Measurements from ENCODE around the gene ADAMTS14.
"Not testable (repeated sequence)": the region's sequence is repeated elsewhere in the genome, so short reads cannot be mapped to it uniquely, and the experiment has no call there.

Gene ADAMTS14

DNA sequence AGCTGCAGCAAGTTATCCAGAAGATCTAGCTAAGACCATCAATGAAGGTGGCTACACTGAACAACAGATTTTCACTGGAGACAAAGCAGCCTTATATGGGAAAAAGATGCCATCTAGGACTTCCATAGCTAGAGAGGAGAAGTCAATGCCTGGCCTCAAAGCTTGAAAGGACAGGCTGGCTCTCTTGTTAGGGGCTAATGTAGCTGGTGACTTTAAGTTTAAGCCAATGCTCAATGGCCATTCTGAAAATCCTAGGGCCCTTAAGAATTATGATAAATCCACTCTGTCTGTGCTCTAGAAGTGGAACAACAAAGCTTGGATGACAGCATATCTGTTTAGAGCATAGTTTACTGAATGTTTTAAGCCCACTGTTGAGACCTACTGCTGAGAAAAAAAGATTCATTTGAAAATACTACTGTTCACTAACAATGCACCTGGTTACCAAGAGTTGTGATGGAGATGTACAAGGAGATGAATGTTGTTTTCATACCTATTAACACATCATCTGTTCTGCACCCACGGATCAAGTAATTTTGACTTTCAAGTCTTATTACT, 13.6 kb upstream of the ADAMTS14 start:
- no peak for DNase-seq (ENCODE audit: low read depth in 3 of 3)

DNA sequence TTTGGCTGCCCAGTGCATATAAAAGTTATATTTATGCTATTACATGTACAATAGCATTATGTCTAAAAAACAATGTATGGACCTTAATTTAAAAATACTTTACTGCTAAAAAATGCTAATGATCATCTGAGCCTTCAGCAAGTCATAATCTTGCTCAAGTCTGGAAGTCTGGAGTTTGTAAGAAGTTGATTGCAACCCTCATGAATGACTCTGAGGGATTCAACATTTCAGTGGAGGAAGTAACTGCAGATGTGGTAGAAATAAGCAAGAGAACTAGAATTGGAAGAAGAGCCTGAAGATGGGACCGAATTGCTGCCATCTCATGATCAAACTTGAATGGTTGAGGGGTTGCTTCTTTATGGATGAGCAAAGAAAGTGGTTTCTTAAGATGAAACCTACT, 13.0 kb upstream of the ADAMTS14 start:
- no peak for DNase-seq (ENCODE audit: low read depth in 3 of 3)

DNA sequence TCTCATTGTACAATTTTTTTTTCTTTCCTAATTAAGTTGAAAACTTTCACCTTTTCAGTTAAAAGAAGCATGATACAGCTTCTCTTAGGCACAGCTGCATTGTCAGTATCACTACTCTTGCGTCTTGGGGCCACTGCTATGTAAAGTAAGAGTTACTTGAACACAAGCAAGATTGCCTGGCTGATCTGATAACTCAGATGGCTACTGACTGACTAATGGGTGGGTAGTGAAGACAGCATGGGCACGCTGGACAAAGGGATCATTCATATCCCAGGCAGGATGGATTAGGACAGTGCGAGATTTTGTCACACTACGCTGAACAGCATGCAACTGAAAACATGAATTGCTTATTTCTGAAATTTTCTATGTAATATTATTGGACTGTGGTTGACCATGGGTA, 11.6 kb upstream of the ADAMTS14 start:
- DNase-seq (ENCODE audit: low read depth in 3 of 3): no peak

DNA sequence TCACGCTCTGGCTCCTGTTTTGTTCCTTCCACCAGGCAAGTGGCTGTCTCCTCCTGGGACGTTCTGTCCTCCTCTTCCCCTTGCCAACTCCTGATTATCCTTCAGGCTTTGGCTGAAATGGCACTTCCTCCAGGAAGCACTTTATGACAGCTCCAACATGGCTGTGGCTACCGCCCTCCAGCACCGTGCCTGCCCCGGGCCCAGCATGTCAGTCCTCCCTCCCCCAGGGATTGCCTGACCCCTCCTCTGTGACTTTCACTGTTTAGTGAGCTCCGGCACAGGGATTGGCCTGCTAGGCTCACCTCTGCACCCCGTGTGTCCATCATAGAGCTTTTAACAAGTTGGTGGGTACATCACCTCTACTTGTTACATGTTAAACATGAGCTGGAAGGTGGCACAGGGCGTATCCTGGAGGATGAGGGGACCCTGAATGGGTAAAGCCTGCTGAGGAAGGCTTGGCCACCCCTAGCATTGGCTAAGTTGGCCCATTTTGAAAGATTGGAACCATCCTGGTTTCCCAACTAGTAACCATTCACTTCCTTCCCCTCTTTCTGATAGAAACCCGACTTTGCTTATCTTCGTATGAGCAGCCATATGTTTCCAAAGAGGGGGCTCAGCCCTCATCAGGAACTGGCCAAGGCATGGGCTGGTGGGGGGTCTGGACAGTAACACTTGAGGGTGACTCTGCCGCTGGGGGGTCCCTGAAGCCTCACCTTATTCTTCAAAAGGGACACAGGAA, 10.5 kb upstream of the ADAMTS14 start:
- DNase-seq (ENCODE audit: low read depth in 3 of 3): no peak

GRCh38 chr10:70662362-70663220, 9.7 kb upstream of the ADAMTS14 start:
- no peak for DNase-seq (ENCODE audit: low read depth in 3 of 3)

GRCh38 chr10:70663458-70664409, 8.6 kb upstream of the ADAMTS14 start:
- not testable (repeated sequence) for DNase-seq (ENCODE audit: low read depth in 3 of 3)

DNA sequence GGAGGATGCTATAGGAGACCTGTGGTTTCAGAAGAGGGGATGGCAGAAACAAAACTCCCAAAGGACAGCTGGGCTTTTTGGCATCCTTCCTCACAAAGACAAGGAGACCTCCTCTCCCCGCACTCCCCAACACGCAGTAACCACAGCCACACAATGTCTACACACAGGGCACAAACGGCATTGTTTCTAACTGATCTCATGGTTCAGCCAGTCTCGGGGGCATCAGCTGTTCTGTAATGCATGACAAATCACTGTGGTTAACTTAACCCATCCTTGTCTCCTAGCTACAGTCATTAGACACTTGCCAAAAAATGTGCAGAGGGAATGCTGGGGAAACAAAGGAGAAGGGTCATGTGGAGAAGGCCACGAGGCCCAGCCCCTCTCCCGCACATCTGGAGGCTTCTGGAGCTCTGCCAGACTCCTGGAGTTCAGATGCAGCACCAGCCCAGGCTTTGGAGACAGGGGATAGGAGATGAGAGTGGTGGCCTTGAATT, 7.6 kb upstream of the ADAMTS14 start:
- DNase-seq (ENCODE audit: low read depth in 3 of 3): no peak

DNA sequence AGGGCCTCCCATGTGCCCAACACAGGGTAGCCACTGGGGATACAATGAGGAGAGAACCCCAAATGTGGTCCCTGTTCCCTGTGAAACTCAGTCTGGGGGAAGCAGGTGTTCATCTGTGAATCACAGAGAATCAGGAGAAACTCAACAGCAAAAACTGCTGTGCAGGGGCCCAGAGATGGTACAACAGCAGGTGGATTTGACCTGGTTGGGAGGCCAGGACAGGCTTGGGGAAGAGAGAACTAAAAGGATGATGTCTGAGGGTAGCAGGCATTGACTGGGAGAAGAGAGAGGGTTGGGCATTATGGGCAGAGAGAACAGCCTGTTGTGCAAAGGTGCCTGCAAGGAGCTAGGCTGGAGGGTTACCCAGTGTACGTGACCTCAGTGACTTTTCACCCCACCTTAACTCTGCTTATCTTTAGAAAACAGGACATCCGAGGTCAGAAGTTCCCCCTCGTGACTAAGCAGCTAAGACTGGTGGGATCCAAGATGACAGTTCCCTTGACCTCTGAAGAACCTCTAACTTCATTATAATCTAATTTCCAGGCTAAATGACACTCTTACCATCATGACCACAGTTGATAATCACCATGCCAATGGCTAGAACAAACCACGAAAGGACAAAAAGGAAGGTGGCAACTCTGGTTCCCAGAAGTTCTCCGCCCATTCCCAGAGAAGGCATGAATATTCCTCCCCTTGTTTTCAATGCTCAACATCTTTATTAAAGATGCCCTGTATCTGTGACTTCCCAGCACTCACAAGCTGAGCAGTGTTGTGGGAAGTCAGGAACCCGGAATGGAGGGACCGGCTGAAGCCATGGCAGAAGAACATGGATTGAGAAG, 5.1 kb upstream of the ADAMTS14 start:
- no peak for DNase-seq (ENCODE audit: low read depth in 3 of 3)

GRCh38 chr10:70667818-70668217, 4.5 kb upstream of the ADAMTS14 start:
- DNase-seq (ENCODE audit: low read depth in 3 of 3): not testable (repeated sequence)

DNA sequence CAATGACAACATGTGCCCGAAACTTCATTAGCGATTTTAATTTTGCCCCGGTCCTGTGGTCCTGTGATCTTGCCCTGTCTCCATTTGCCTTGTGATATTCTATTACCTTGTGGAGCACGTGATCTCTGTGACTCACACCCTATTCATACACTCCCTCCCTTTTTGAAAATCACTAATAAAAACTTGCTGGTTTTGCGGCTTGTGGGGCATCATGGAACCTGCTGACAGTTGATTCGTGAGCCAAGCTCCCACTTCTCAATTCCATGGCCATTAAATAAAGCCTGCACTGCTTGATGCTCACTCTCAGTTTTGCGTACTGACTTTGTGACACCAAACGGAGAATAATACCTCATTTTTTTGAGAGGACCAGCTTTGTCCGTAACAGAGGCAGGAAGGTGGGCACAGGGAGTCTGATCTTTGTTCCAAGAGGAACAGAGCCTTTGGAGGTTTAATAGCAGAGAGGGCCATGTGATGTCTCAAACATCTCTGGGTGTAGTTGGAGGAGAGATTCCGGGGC, 3.8 kb upstream of the ADAMTS14 start:
- DNase-seq (ENCODE audit: low read depth in 3 of 3): no peak

DNA sequence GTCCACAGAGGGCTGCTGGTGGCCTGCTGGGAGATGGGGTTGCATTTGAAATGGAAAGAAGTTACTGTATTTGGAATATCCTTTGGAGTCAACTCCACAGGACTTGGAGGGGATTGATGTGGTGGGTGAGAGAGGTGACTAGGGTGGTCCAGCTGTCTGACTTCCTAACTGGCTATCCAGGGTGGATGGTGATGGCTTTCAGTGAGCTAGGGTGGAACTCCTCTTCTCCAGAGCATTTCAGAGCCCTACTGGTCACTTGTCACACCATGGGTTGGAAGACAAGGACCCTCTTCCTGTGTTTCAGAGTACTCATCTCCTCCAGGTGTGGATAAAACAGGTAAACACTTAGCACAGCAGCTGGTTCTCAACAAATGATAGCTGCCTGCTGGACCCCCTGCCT, 3.3 kb upstream of the ADAMTS14 start:
- no peak for DNase-seq (ENCODE audit: low read depth in 3 of 3)

GRCh38 chr10:70669732-70670317, 2.5 kb upstream of the ADAMTS14 start:
- DNase-seq (ENCODE audit: low read depth in 3 of 3): no peak

DNA sequence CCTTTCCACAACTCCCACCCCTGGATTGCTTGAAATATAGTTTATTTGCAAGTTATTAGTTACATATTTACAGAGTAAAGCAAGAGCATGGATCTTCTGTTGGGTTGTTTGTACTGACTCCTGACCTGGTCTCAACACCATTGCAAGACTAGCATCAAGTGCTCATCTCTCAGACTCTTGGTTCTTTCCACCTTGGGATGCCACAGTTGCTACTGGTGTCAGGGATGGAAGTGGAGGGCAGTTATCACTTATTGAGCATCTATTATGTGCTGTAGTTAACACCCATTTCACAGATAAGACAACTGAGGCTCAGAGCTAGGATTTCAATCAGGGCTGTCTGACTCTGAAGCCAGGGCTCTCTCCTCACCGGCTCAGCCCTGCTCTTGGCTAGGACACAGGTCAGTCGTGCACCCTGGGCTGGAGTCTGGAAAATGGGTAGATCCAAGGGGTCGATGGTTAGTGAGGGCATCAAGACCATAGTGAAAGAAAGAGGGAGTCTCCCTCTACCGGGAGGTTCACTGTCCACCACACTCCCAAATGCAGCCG, 614 bp upstream of the ADAMTS14 start:
- no peak for DNase-seq (ENCODE audit: low read depth in 3 of 3)

GRCh38 chr10:70673043-70673928, 980 bp downstream of the ADAMTS14 start:
- DNase-seq (ENCODE audit: low read depth in 3 of 3): no peak

DNA sequence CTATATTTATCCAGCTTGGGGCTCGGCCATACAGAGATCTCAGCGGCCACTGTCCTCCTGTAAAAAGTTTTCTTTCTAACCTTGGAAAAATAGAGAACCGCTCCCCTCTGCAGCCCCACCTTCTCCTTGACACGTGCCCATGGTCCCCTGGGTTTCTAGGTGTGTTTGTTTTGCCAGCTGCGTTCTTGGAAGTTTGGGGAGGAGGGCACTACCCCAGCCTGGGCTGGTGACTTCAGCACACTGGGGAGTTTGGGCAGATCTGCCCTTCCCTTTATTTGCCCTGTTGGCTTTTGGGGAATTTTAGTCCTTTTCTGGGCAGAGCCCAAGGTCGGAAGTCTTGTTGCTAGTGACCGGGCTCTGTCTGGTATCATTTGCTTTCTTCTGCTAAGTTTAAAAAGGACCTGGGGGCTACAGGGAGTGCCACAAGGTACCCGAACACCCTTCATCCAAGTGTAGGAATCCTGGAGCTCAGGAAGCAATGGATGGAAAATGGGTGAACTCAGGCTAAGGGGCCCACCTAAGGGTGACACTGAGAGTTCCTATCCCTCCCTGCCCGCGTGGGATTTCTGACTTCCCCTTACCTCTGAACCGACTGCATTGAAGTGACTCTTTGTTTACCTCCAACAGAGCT, 1.7 kb downstream of the ADAMTS14 start:
- no peak for DNase-seq (ENCODE audit: low read depth in 3 of 3)

- DNase-seq (ENCODE audit: low read depth in 3 of 3): no peak
Observed at GRCh38 chr10:70674560-70675495, 2.5 kb downstream of the ADAMTS14 start.
